ENCODE results near the gene SMIM32.

GRCh38 chr5:136162008-136162407 is 31.0 kb downstream of the SMIM32 start:
- TF ChIP-seq CTCF (IDR thresholded peaks at IDR 0.05) (no peak), POLR2A (IDR thresholded peaks at IDR 0.05) (no peak)

All from adrenal gland (tissue), 5 donors.